GM12878 (cell line): Measurements from ENCODE around the gene PABPN1. TPM values are rescaled to one million over a fixed set of nuclear protein-coding genes. Genes with fewer than 3 reads are reported as not detected.
A peak's percentile ranks its signal among the peaks of the same experiment; 100 is the strongest.

Experiments used
- ATAC-seq: fragments of 200-7000 bp; cut with Tn5 transposase; 3 replicates; pipeline ENCODE4 v1.9.1; 2020; ENCODE audit warnings: mild to moderate bottlenecking, moderate library complexity
- BruUV-seq: library from RNA; stranded (reverse); fragments of 400-500 nt; replicated peaks from 2 replicates; lab custom pipeline; 2021; lab: Mats Ljungman, UMichigan
- CTCF ChIA-PET: fragments of 300-600 bp; sonication (Branson Sonifier 250); formaldehyde crosslinking; extraction: SDS; loops from one replicate; lab custom pipeline; 2021; ENCODE audit warnings: inconsistent platforms; lab: Yijun Ruan, JAX
- POLR2A ChIA-PET: fragments of 350-600 bp; formaldehyde crosslinking; extraction: SDS; loops from one replicate; lab custom pipeline; 2021; ENCODE audit warnings: inconsistent platforms; lab: Charles Lee
- RAD21 ChIA-PET: fragments of 300-600 bp; sonication (Branson Sonifier 250); formaldehyde crosslinking; loops from one replicate; lab custom pipeline; 2023; ENCODE audit warnings: antibody characterized with exemption; ENCODE audit not compliant: unreplicated experiment; lab: Charles Lee
- SMC1A ChIA-PET: fragments of 300-600 bp; sonication (Branson Sonifier 250); formaldehyde crosslinking; loops from one replicate; lab custom pipeline; 2023; ENCODE audit not compliant: unreplicated experiment, uncharacterized antibody; lab: Charles Lee
- DNase-seq: peaks from one replicate; pipeline ENCODE4 v3.0.0-alpha.2; 2011; ENCODE audit warnings: low read depth, low spot score
- FAIRE-seq: peaks from 3 replicates; lab custom pipeline; 2011; peaks lifted over from hg19 to GRCh38; lab: Jason Lieb, UNC
- H2AFZ ChIP-seq: 2 replicates; pipeline ENCODE4 v1.6.0; 2011; ENCODE audit warnings: low read depth, low read length, control low read depth; ENCODE audit not compliant: control insufficient read depth
- H3K27ac ChIP-seq: 2 replicates; pipeline ENCODE4 v1.5.1; 2011; ENCODE audit warnings: control low read depth; ENCODE audit not compliant: control insufficient read depth, insufficient read depth
- H3K27me3 ChIP-seq, 2 experiments: replicated peaks in 1 of 2; 2 replicates each; pipeline versions ENCODE4 v1.6.0 to v1.6.1; 2011; ENCODE audit warnings: low read length in 1 of 2; ENCODE audit not compliant: control insufficient read depth in 2 of 2, insufficient read depth in 2 of 2
- H3K36me3 ChIP-seq, 2 experiments: 2 replicates each; pipeline ENCODE4 v1.5.1; 2011; ENCODE audit warnings: low read length in 1 of 2; ENCODE audit not compliant: control insufficient read depth in 2 of 2, insufficient read depth in 2 of 2
- H3K4me1 ChIP-seq: 2 replicates; pipeline ENCODE4 v1.6.1; 2011; ENCODE audit warnings: mild to moderate bottlenecking, low read length, moderate library complexity, mixed read lengths; ENCODE audit not compliant: control insufficient read depth, insufficient read depth
- H3K4me2 ChIP-seq: 2 replicates; pipeline ENCODE4 v1.6.0; 2011; ENCODE audit warnings: control low read depth; ENCODE audit not compliant: control insufficient read depth, insufficient read depth
- H3K4me3 ChIP-seq: fragments of 200-600 bp; sonication (generic); 2 replicates; pipeline ENCODE4 v1.5.1; 2016
- H3K79me2 ChIP-seq: 2 replicates; pipeline ENCODE4 v1.6.0; 2011; ENCODE audit warnings: low read length; ENCODE audit not compliant: control insufficient read depth, insufficient read depth
- H3K9ac ChIP-seq: 2 replicates; pipeline ENCODE4 v1.8.0; 2011; ENCODE audit warnings: low read length, control low read depth, mixed read lengths; ENCODE audit not compliant: control insufficient read depth, insufficient read depth
- H3K9me3 ChIP-seq: replicated peaks from 3 replicates; pipeline ENCODE4 v1.5.1; 2011; ENCODE audit warnings: mild to moderate bottlenecking, low read length; ENCODE audit not compliant: control insufficient read depth, insufficient read depth
- H4K20me1 ChIP-seq: 2 replicates; pipeline ENCODE4 v1.6.0; 2011; ENCODE audit not compliant: control insufficient read depth, insufficient read depth
- CREB1 ChIP-seq: IDR thresholded peaks from 2 replicates; pipeline ENCODE4 v1.6.1; 2012; ENCODE audit warnings: low read depth, mild to moderate bottlenecking, inconsistent platforms
- HDGF ChIP-seq: fragments of 450-650 bp; IDR thresholded peaks from 2 replicates; pipeline ENCODE4 v1.6.1; 2016; ENCODE audit warnings: antibody characterized with exemption
- KAT2A ChIP-seq: conservative IDR thresholded peaks from 2 replicates; pipeline ENCODE4 v1.6.1; 2011; ENCODE audit warnings: low read depth, low read length; ENCODE audit not compliant: control insufficient read depth
- MYC ChIP-seq: IDR thresholded peaks from 2 replicates; pipeline ENCODE4 v1.6.1; 2011; ENCODE audit warnings: mild to moderate bottlenecking, low read length, moderate library complexity, inconsistent platforms; ENCODE audit not compliant: insufficient read depth, insufficient replicate concordance, insufficient read length, severe bottlenecking
- NBN ChIP-seq: fragments of 450-650 bp; IDR thresholded peaks from 2 replicates; pipeline ENCODE4 v1.6.1; 2016
- PAX5 ChIP-seq: IDR thresholded peaks from 2 replicates; pipeline ENCODE4 v1.6.1; 2011; ENCODE audit warnings: low read depth, low read length, borderline replicate concordance
- PML ChIP-seq: IDR thresholded peaks from 2 replicates; pipeline ENCODE4 v1.6.1; 2012; ENCODE audit warnings: low read length, inconsistent platforms
- POLR2A ChIP-seq: IDR thresholded peaks from 2 replicates; pipeline ENCODE4 v1.6.1; 2011; ENCODE audit warnings: low read depth, mild to moderate bottlenecking, low read length
- POLR2AphosphoS2 ChIP-seq: IDR thresholded peaks from 2 replicates; pipeline ENCODE4 v1.6.1; 2011; ENCODE audit warnings: low read depth, mild to moderate bottlenecking, low read length, improper control_type of control experiment, moderate library complexity
- RAD21 ChIP-seq: IDR thresholded peaks from 2 replicates; pipeline ENCODE4 v1.6.1; 2011; ENCODE audit warnings: mild to moderate bottlenecking, low read depth, low read length, moderate library complexity; ENCODE audit not compliant: insufficient read depth
- RB1 ChIP-seq: fragments of 450-650 bp; formaldehyde crosslinking; IDR thresholded peaks from 2 replicates; pipeline ENCODE4 v1.6.1; 2017; ENCODE audit warnings: mild to moderate bottlenecking, borderline replicate concordance
- RBBP5 ChIP-seq: fragments of 200-600 bp; sonication (generic); conservative IDR thresholded peaks from 2 replicates; pipeline ENCODE4 v1.6.1; 2016
- RUNX3 ChIP-seq: IDR thresholded peaks from 2 replicates; pipeline ENCODE4 v1.6.1; 2012; ENCODE audit warnings: low read length, inconsistent platforms
- SMC3 ChIP-seq: IDR thresholded peaks from 2 replicates; pipeline ENCODE4 v1.6.1; 2011; ENCODE audit warnings: low read length, improper control_type of control experiment, borderline replicate concordance
- WRNIP1 ChIP-seq: IDR thresholded peaks from 2 replicates; pipeline ENCODE4 v1.6.1; 2011; ENCODE audit warnings: low read depth, low read length, improper control_type of control experiment, borderline replicate concordance
- WGBS: methylation state at CpG from one replicate; pipeline ENCODE4 v1.1.6; 2016; ENCODE audit warnings: low lambda C conversion rate; ENCODE audit not compliant: insufficient replicate concordance, insufficient coverage; ENCODE audit errors: missing lambda C conversion rate; 5-methylcytosine and 5-hydroxymethylcytosine counted together
- in situ Hi-C: fragments of 300-500 bp; cut with MboI; formaldehyde crosslinking; loops from 9 replicates; pipeline ENCODE4 v1.14.3; 2018; ENCODE audit warnings: mixed read lengths
- intact Hi-C: fragments of 100-400 bp; cut with micrococcal nuclease; formaldehyde crosslinking; loops from one replicate; pipeline ENCODE4 v1.14.2; 2022; ENCODE audit not compliant: unreplicated experiment
- polyA plus RNA-seq, 11 experiments: library from polyadenylated mRNA; depleted of rRNA in 4 of 11; unstranded in 6 of 11; stranded (reverse) in 5 of 11; fragments of >200 nt; fragmentation: Nextera tagmentation in 4 of 11; fragmentation: Illumina TruSeq in 1 of 11; extraction: Ambion mirVana in 4 of 11; extraction: Trizol in 1 of 11; gene quantifications; 1 replicate in 1 of 11; 2 replicates in 10 of 11; pipeline versions ENCODE4 v1.2.1 to v1.2.3, GENCODE V29; 2011 to 2016; ENCODE audit warnings: inconsistent platforms in 2 of 11, missing spikeins in 2 of 11, low read depth in 1 of 11
- total RNA-seq, 4 experiments: library from RNA; depleted of rRNA in 3 of 4; stranded (reverse); fragments of >200 nt in 3 of 4; fragmentation: Illumina TruSeq in 1 of 4; extraction: Trizol in 1 of 4; gene quantifications; 2 replicates each; pipeline versions ENCODE4 v1.2.1 to v1.2.3, GENCODE V29; 2013 to 2021
- TF ChIP-seq, protein P1 (sequence below): IDR thresholded peaks from 2 replicates; pipeline ENCODE4 v1.6.1; 2012; ENCODE audit warnings: improper control_type of control experiment, low read depth, low read length; ENCODE audit not compliant: insufficient replicate concordance
- TF ChIP-seq, protein P2 (sequence below): IDR thresholded peaks from 2 replicates; pipeline ENCODE4 v1.6.1; 2011; ENCODE audit warnings: borderline replicate concordance, low read depth, mild to moderate bottlenecking, moderate library complexity, low read length; ENCODE audit not compliant: insufficient read depth, poor library complexity, severe bottlenecking

PABPN1 gene
- total and polyA plus RNA-seq, 10 of the 15 experiments (the other 5 are each of a cell fraction or from before 2014, with no cell fraction given), result 31.3 to 248 (median 103) TPM

DNA sequence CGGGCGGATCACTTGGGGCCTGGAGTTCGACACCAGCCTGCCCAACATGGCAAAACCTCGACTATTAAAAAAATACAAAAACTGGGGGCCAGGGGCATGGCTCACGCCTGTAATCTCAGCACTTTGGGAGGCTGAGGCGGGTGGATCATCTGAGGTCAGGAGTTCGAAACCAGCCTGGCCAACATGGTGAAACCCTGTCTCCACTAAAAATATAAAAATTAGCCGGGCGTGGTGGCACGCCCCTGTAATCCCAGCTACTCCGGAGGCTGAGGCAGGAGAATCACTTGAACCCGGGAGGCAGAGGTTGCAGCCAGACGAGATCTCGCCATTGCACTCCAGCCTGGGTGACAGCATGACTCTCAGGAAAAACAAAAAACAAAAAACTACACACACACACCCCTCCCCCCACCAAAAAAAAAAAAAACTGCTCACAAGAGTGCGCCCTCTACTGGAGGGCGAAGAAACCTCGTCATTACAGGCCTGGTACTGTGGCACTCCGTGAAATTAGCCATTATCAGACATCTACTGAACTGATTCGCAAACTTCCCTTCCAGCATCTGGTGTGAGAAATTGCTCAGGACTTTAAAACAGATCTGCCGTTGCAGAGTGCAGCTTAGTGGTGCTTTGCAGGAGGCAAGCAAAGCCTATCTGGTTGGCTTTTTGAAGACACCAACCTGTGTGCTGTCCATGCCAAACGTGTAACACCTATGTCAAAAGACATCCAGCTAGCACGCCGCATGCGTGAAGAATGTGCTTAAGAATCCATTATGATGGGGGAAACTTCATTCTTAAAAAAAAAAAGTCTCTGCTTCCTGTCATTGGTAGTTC is 26.3 kb upstream of the PABPN1 start:
- ATAC-seq (peak; percentile 92), FAIRE-seq (peak; percentile 89), DNase-seq (no peak)
- H3K4me1 ChIP-seq, result 0 out of 2 replicates have a peak, but pooled peaks cover 4% of the 10 kb centered on the region
- in situ Hi-C loops, result no loop called here
- no TSS peak for BruUV-seq
- no peaks in the 10 kb centered on the region; the same call in 1 of the 2 replicates for H3K79me2 ChIP-seq
- ChIA-PET SMC1A (interaction anchor here (1.2 to 2.9 kb wide), 3 partner anchors 21 to 28 kb away, joined by 3 to 10 read pairs (median 3); partner anchors contain the start of gene PABPN1), CTCF (interaction anchor here (0.6 to 6.1 kb wide), 15 partner anchors 8 to 225 kb away, joined by 3 to 36 read pairs (median 7); partner anchors contain the start of genes BCL2L2, HOMEZ, PABPN1 and PPP1R3E), RAD21 (interaction anchor here (0.7 to 2.0 kb wide), 2 partner anchors 27 to 48 kb away, joined by 3 to 6 read pairs; no protein-coding TSS in a partner anchor), POLR2A (interaction anchor here (1.2 to 1.6 kb wide), 2 partner anchors 9 to 26 kb away, joined by 3 to 4 read pairs; partner anchors contain the start of genes HOMEZ and PABPN1)
- no peaks in the 10 kb centered on the region for H3K36me3 ChIP-seq
- no peaks in the 10 kb centered on the region for H3K27me3 ChIP-seq
- no peak overlapping the region for H2AFZ ChIP-seq
- WGBS, result 23% methylated on average over 24 of the region's 24 CpGs
- H3K9me3 ChIP-seq, result no peaks in the 10 kb centered on the region
- no peak overlapping the region for H3K4me2 ChIP-seq
- H3K27ac ChIP-seq, result no peak overlapping the region
- no peaks in the 10 kb centered on the region for H4K20me1 ChIP-seq
- intact Hi-C loops, result loop anchor here (1.0 kb wide), 2 partner anchors 9 to 30 kb away; partner anchors contain the start of gene HOMEZ
- H3K4me3 ChIP-seq, result no peak overlapping the region
- no peak overlapping the region for H3K9ac ChIP-seq
- TF ChIP-seq RAD21 (peak; percentile 52), CREB1 (peak; percentile 66; the same call in 1 of the 2 replicates), NBN (peak; percentile 78; the same call in 1 of the 2 replicates), WRNIP1 (0 out of 2 replicates have a peak, but pooled peaks have one; percentile 82), PAX5 (no peak), KAT2A (no peak), POLR2A (no peak), MYC (no peak), RUNX3 (peak; percentile 35; the same call in 1 of the 2 replicates), POLR2AphosphoS2 (peak; percentile 49; the same call in 1 of the 2 replicates), RB1 (peak; percentile 27; the same call in 1 of the 2 replicates), HDGF (0 out of 2 replicates have a peak, but pooled peaks have one; percentile 21), SMC3 (peak; percentile 70), RBBP5 (no peak), PML (peak; percentile 37; the same call in 1 of the 2 replicates)
- TF ChIP-seq, protein P1, sequence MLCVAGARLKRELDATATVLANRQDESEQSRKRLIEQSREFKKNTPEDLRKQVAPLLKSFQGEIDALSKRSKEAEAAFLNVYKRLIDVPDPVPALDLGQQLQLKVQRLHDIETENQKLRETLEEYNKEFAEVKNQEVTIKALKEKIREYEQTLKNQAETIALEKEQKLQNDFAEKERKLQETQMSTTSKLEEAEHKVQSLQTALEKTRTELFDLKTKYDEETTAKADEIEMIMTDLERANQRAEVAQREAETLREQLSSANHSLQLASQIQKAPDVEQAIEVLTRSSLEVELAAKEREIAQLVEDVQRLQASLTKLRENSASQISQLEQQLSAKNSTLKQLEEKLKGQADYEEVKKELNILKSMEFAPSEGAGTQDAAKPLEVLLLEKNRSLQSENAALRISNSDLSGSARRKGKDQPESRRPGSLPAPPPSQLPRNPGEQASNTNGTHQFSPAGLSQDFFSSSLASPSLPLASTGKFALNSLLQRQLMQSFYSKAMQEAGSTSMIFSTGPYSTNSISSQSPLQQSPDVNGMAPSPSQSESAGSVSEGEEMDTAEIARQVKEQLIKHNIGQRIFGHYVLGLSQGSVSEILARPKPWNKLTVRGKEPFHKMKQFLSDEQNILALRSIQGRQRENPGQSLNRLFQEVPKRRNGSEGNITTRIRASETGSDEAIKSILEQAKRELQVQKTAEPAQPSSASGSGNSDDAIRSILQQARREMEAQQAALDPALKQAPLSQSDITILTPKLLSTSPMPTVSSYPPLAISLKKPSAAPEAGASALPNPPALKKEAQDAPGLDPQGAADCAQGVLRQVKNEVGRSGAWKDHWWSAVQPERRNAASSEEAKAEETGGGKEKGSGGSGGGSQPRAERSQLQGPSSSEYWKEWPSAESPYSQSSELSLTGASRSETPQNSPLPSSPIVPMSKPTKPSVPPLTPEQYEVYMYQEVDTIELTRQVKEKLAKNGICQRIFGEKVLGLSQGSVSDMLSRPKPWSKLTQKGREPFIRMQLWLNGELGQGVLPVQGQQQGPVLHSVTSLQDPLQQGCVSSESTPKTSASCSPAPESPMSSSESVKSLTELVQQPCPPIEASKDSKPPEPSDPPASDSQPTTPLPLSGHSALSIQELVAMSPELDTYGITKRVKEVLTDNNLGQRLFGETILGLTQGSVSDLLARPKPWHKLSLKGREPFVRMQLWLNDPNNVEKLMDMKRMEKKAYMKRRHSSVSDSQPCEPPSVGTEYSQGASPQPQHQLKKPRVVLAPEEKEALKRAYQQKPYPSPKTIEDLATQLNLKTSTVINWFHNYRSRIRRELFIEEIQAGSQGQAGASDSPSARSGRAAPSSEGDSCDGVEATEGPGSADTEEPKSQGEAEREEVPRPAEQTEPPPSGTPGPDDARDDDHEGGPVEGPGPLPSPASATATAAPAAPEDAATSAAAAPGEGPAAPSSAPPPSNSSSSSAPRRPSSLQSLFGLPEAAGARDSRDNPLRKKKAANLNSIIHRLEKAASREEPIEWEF, result no peak
- TF ChIP-seq, protein P2, sequence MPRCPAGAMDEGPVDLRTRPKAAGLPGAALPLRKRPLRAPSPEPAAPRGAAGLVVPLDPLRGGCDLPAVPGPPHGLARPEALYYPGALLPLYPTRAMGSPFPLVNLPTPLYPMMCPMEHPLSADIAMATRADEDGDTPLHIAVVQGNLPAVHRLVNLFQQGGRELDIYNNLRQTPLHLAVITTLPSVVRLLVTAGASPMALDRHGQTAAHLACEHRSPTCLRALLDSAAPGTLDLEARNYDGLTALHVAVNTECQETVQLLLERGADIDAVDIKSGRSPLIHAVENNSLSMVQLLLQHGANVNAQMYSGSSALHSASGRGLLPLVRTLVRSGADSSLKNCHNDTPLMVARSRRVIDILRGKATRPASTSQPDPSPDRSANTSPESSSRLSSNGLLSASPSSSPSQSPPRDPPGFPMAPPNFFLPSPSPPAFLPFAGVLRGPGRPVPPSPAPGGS, result peak; percentile 32
